ENCODE measurements around the gene HIVEP3.

DNA sequence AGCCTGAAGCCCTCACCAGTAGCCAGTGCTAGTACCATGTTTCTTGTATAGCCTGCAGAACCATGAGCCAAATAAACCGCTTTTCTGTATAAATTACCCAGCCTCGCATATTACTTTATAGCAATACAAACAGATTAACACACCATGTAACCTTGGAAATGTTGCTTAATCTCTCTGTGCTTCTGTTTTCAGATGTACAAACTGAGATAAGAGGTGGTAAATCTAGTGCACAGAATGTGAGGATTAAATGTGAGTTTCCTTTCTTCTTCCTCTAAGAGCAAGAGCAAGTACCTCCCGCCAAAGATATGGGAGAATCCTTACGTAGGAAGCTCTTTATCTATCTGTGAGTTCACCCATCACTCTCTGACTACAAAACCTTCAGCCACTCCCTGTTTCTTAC, 128.4 kb downstream of the HIVEP3 start:
- TF ChIP-seq, protein P1, sequence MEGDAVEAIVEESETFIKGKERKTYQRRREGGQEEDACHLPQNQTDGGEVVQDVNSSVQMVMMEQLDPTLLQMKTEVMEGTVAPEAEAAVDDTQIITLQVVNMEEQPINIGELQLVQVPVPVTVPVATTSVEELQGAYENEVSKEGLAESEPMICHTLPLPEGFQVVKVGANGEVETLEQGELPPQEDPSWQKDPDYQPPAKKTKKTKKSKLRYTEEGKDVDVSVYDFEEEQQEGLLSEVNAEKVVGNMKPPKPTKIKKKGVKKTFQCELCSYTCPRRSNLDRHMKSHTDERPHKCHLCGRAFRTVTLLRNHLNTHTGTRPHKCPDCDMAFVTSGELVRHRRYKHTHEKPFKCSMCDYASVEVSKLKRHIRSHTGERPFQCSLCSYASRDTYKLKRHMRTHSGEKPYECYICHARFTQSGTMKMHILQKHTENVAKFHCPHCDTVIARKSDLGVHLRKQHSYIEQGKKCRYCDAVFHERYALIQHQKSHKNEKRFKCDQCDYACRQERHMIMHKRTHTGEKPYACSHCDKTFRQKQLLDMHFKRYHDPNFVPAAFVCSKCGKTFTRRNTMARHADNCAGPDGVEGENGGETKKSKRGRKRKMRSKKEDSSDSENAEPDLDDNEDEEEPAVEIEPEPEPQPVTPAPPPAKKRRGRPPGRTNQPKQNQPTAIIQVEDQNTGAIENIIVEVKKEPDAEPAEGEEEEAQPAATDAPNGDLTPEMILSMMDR (IDR thresholded peaks at IDR 0.05; ENCODE audit: low read depth, low read length), result no peak
- TF ChIP-seq POLR2A (IDR thresholded peaks at IDR 0.05; ENCODE audit: extremely low read depth, insufficient read length) (no peak), MYC (IDR thresholded peaks at IDR 0.05; ENCODE audit: low read depth, low read length) (no peak)
- TF ChIP-seq, protein P2, sequence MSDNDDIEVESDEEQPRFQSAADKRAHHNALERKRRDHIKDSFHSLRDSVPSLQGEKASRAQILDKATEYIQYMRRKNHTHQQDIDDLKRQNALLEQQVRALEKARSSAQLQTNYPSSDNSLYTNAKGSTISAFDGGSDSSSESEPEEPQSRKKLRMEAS (IDR thresholded peaks at IDR 0.05; ENCODE audit: low read depth, low read length), result no peak
